HG02678 (cell line): Measurements from ENCODE around the gene EGFR.

Experiments
- ATAC-seq: cut with Tn5 transposase; IDR thresholded peaks from one replicate; pipeline ENCODE4 v1.9.1; 2021; ENCODE audit warnings: mild to moderate bottlenecking, moderate library complexity; ENCODE audit not compliant: unreplicated experiment

EGFR gene

DNA sequence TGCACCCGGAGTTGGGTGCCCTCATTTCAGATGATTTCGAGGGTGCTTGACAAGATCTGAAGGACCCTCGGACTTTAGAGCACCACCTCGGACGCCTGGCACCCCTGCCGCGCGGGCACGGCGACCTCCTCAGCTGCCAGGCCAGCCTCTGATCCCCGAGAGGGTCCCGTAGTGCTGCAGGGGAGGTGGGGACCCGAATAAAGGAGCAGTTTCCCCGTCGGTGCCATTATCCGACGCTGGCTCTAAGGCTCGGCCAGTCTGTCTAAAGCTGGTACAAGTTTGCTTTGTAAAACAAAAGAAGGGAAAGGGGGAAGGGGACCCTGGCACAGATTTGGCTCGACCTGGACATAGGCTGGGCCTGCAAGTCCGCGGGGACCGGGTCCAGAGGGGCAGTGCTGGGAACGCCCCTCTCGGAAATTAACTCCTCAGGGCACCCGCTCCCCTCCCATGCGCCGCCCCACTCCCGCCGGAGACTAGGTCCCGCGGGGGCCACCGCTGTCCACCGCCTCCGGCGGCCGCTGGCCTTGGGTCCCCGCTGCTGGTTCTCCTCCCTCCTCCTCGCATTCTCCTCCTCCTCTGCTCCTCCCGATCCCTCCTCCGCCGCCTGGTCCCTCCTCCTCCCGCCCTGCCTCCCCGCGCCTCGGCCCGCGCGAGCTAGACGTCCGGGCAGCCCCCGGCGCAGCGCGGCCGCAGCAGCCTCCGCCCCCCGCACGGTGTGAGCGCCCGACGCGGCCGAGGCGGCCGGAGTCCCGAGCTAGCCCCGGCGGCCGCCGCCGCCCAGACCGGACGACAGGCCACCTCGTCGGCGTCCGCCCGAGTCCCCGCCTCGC, at the start of gene EGFR:
EGFR (plus strand) TSS at position 657 of the 830 bp plus-strand sequence. CDS start 261 bp downstream, outside the sequence.
- no peak for ATAC-seq

DNA sequence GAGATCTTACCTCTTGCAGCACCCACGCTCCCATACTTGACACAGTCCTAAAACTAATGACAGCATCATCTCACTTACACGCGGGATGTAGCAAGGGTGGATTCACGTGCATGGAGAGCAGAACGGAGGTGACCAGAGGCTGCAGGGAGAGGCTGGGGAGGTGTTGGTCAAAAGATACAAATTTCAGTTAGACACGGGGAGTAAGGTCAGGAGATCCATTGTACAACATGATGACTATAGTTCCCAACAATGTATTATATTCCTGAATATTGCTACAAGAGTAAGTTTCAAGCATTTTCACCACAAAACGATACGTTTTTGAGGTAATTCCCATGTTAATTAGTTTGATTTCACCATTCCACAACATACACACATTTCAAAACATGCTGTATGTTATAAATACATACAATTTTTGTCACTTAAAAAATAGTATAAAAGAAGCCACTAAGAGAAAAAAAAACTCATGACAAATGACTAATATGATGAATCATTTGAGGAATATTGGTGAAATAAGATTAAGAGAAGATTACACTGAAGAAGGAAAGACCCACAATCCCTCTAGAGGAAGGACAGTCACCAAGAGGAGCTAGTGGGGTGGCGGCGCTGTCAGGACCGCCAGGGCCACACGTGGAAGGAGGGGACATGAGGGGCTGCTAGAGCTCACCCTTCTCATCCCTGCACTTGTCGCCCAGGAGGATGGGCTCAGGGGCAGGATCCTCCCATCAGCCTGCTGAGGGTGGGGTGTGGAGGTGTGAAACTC, 49.4 kb upstream of the EGFR start:
- ATAC-seq, result no peak

DNA sequence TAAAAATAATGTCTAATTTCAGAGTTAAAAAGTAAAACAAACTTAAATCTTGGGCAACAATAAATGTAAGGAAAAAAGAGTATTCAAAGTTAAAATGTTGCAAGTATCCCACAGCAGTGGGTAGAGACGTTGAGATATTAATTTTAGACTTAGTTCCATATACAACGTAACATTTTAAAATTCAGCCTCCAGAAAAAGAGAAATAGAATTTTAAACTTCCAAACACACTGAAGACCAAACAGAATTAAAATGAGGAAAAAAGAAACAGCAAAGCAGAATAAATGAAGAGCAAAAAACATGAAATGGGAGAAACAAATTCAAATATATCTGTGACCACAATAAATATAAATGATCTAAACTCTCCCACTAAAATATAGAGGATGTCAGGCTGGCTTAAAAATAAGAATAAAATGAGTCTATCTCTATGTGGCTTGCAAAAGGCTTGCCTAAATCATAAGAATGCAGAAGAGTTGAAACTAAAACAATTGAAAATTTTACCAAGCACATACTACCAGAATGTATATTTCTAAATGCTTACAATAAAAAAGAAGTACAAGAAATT, 46.0 kb upstream of the EGFR start:
- no peak for ATAC-seq

DNA sequence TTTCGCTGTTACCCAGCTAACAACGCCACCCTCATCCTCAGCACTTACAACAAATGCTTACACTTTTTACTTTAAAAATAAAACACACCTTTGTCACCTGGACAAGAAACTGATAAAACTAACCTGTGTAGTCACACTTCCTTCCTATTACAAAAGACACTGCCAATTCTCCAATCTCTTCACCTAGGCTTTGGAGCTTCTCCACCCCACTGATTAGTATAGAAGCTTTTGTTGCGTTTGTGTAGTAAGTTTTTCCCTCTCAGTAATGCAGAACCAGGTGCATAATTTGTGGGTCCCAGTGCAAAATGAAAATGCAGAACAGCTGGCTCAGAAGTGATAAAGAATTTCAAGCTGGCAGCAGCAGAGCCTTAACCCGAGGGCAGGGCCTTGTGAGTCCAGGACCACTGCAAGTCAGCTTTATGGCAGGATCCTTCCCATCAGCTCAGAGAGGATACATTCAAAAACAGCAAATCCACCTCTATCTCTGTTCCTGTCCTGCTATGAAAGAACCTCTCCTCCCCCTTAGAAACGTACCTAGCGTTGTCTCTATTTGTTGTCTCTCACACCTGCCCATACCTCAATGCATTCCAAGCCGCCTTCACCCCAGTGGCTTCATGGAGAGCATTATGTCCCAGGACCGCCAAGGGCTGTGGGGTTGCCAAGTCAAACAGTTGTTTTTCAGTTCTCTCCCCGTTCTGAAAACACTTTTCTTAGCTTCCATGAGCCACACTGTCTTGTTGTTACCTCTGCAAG, 40.3 kb upstream of the EGFR start:
- ATAC-seq, result no peak

DNA sequence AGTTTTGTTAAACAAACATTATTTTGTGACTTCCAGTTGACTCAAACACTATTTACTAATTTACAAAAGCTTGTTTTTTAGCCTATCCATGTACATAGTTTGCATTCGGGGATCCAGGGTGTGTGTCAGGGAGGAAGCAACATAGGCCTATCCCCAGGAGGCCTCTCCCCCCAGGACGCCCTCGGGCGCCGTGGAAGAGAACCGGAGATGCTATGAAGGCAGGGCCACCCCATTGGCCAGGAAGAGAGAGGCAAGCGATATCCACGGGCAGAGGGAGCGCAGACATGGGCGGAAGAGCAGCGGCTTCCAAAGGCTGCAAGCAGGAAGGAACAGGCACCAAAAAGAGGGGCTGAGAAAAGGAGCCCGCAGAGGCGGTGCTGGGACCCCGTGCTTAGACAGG, 38.3 kb upstream of the EGFR start:
- ATAC-seq, result no peak

DNA sequence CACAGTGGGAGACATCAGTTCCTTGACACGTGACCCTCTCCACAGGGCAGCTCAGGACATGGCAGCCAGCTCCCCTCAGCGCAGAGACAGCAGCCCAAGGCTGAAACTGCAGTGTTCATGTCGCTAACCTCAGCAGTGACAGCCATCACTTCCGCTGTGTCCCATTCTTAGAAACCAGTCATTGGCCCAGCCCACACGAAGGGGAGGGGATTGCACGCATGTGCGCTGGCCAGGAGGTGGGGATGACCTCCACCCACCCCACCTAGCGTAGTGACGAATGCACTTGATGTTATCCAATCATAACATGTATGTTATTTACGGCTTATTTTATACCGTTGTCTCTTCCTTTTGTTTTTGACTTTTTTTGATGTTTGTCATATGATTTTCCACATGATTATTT, 36.9 kb upstream of the EGFR start:
- no peak for ATAC-seq

DNA sequence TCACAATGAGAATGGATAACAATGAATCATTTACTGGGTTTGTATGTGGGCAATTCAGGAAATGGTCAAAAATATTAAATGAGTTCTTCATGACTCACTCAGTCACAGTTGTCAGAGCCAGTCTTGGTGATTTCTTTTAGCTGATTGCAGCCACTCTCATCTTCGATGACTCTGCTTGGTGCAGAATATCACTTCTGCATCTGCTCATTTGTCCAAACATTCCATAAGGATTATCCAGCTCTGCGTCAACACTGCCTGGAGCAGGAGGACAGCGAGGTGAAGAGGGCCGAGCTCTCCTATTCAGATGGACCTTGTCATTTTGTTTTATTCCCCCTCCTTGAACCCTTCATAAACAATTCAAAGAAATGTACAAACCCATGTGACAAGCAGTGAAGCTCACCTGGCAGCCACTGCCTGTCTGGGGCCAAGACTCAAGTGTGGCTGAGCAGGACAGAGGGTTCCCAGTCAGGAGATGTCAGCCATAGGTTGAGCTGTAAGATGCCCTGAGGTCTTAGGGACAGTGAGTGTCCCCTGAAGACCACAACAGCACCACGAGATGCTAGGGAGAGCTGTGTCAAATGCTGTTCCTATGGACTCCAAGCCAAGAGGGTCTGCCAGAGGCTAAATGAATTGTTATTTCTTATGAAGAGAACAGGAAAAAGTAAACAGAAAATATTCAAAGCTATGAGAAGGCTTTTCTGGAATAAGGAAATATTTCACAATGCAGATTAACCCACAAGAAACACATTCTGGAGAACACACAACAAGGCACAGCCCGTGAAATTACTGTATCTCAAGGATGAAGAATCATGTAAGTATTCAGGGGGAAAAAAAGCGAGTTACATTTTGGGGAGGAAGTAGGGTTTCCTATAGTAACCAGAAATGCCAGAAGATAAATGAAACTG, 33.1 kb upstream of the EGFR start:
- ATAC-seq, result no peak

DNA sequence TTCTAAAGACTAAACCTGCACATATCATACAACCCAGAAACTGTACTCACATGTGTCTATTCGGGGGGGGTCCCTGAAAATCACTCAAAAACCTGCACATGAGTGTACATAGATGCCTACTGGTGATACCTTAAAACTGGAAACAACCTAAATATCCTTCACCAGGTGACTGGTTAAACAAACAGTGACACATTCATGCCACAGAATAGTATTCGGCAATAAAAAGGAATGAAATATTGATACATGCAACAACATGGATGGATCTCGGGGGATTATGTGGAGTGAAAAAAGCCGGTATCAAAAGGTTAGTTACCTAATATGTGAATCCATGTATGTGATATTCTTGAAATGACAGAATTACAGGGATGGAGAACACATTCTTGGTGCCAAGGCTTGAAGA, 32.1 kb upstream of the EGFR start:
- ATAC-seq, result no peak

DNA sequence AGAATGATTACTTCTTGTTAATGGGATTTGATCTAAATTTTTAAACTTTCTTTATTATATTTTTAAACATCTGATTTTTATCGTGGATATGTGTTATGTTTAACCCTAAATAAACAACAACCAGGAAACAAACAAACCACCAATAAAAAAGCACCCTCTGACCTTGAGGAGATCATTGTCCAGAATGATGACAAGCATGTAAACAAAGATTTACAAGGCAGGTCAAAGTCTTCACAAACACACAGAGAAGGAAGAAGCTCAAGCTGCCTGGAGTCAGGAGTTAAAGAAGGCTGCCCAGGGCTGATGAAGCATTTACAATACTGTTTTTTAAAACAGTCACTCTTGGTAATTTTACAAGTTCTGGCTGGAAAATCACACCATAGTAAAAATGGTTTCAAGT, 31.0 kb upstream of the EGFR start:
- ATAC-seq, result no peak

DNA sequence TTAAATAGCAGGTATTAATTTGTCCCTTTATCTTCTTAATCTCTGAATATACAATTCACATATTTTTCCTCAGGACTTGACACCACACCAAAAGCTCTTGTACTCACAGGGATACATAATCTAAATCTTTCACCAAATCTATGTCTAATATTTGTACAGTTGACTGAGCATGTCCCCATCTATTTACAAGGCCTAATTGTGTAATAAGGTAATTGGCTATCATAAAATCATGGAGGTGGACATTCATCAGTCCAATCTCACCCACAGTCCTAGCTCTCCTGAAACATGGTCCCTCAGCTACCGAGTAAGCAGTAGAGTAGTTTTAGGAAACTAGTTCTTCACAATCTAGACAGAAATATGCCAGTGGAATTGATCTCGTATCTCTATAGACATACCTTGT, 30.3 kb upstream of the EGFR start:
- ATAC-seq, result no peak

DNA sequence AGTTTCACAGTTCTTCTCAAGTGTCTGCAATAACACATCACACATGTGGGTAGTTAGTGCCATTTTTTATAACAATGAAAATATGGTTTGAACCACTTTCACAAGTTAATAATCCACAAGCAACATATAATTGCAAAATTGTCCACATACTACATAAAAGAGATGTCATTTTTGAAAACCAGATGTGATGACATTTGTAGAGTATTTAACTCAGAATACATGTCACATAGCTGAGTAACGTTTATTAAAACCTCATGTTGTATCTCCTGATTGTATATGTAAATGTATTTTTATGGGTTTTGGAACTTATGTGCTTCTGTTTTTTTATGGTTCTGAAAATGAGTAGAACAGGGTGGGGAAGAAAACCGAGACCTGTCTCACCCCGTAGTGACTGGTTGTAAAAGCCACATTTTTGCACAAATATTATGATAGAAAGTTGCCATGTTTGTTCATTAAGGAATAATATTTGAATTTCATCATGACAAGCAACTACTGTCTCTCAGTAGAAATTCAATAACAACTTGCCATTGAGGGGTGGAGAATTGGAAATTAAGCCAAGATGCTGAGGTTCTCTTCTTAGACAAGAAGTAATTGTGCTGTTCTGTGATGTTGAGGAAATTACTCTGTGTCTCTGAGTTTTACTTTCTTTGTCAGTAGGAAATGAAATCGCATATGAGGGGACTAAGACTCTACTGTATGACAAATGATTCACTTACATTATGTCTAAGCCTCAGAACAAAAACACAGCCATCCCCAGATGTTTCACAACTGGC, 29.2 kb upstream of the EGFR start:
- no peak for ATAC-seq

DNA sequence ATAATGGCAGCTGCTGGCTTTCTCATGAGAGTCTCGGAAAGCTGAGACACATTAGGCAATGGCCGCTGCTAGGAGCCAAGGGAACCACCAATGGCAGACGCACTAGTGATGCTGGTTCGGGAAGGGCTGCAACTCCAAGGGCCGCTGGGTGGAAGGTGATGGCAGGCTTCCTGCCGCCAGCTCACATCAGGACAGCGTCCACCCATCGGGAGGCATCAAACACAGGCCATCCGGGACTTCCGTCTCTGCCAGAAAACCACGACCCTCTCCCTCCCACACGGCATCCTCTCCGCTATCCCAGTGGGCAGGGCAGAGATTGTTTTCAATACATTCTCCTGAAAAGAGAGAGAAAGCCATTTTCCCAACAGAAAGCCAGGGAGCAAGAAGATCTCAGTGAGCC, 27.5 kb upstream of the EGFR start:
- ATAC-seq, result no peak

DNA sequence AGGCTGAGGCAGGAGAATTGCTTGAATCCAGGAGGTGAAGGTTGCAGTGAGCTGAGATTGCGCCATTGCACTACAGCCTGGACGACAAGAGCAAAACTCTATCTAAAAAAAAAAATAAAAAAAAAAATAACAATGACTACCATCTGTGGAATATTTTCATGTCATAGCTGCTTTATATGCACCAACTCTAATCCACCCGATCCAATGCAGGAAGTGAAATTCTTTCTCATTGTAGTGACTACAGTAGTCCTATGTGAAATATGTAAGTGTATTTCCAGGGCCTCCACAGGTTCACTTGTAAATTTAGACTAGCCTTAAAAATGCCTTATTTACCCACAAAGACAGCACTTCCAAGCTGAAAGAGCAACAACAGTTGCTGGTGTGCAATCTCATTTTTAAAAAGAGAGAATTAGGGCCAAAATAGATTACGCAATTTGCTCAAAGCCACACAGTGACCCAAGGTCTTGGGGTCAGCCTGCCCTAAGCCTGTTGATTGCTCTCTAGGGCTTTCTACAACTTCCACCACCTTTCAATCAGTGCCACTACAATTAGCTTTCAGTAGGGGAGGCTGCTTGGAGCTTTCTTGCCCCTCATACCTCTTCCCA, 25.8 kb upstream of the EGFR start:
- ATAC-seq, result no peak

DNA sequence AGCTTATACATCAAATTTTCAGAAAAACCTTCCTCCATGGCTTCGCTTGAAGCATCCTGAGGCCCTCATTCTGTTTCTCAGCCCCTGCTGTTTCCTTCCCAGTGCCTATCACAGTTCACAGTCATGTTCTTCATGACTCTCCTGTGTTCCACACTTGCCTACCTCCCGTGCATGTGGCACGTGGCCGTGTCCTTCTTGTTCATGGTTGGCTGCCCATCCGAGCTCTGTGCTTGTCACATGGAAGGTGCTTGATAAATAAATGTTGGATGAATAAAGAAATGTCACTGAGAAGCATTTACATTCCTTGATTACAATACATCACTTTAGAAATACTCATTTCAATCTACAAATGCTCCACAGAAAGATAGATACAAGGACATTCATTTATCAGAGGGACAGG, 23.7 kb upstream of the EGFR start:
- no peak for ATAC-seq

DNA sequence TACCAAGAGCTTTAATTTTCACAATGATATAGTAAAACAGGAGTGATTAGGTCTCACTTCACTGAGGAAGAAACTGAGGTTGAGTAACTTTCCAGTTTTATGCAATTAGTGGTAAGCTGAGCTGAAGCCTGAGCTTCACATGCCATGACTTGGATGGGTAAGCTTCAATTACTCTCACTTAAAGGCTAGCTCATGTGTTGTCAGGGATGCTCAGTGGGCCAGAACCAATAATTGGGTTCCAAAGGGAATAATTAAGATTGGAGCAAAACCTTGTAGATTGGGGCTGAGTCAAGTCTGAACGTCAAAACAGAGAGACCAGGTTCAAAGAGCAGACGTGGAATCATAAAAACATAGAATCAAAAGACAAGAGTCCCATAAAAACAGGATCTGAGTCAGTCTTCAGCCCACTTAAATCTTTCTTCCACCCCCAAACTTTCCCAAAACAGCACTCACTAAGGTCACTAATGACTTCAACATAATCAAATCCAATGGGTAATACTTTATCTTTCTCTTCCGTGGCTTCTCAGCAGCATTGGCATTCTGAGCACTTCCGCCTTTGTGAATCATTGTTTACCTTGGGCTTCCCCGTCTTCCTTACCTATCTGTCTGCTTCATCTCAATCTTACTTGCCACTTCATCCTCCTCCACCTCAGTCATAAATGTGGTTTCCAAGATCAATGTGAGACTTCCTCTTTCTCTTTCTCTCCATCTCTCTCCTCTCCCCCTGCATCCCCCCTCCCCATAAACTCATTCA, 23.0 kb upstream of the EGFR start:
- ATAC-seq, result peak; percentile 94

DNA sequence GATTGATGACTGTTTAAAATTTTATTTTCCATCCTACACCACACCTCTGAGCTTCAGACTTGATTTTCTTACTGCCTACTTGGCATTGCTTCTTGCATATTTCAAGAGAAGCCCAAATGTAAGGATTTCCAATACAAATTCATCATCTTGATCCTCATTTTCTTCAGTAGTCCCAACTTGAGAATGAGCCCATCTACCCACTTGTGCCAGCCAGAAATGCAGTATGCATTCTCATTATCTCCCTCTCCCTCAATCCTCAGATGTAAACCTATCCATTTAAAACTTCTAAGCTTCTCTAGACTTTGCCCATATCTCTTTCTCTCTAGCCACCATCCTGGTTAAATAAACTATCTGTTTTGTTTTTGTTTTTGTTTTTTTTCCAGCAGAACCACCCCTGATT, 22.4 kb upstream of the EGFR start:
- ATAC-seq, result no peak

DNA sequence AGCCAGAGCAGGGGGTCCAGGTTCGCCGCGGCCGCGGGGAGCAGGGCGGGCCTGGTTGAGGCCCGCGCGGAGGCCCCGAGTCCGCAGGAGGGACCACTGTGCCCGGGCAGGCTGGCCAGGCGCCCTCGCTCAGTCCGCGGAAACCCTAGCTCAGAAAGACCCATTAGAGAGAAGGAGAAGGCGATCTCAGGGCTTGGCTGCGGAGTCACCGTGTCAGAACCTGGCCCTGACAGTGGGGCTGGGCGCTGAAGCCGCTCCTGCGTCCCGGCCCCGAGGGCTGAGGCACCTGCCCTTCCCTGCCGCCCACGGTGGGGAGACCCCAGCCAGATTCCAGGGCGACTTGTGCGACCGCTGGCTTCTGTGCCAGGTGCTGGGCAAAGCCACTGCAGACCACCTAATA, 14.2 kb upstream of the EGFR start:
- ATAC-seq, result no peak

DNA sequence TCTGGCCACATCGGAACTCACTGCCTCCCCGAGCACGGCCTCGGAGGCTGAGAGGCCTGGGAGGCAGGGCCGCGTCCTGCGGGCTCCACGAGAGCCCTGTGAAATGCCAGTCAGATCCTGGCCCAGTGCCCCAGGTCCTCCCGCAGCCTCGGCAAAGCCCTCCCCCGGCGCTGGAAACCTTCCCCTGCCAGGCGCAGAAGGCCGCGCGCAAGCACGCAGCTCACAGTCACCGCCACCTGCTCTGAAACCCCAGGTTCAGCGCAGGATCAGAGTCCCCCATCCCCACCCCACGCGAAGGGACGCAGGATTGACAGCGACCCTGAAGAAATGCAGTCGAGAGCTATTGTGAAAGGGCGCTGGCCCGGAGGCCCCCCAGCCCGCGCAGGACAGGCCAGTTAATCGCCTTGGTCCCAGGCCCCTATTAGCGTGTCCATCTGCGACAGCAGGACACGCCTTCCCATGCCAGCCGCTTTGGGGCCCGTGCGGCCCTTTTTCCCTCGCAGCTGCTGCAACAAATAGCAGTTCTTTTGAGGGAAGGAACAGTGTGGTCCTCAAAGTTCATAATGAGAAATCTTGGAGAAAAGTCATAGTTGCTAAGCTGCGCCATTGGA, 13.5 kb upstream of the EGFR start:
- ATAC-seq, result no peak
